GM19395 (cell line): Measurements from ENCODE around the gene GLB1L3.

Source experiments
- ATAC-seq: cut with Tn5 transposase; IDR thresholded peaks from one replicate; pipeline ENCODE4 v1.9.1; 2021; ENCODE audit warnings: mild to moderate bottlenecking, moderate library complexity; ENCODE audit not compliant: unreplicated experiment

The GLB1L3 gene

DNA sequence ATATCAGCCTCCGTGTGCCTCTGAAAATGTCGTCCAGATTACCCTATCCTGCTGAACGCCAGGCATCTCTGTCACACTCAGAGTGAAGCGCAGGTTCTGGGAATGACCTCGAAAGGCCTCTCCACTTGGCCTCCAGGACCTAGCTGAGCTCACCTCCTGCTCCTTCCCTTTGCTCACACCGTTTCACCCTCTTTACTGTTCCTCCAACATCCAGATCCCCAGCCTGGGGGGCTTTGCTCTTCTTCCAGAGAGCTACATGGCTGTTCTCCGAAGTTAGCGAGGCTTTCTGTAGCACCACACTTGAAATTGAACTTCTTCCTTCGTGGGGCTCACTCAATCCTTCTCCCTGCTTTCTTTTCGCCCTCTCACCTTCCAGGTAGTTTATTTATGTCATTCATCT lies 83.5 kb downstream of the GLB1L3 start:
- ATAC-seq, result no peak

DNA sequence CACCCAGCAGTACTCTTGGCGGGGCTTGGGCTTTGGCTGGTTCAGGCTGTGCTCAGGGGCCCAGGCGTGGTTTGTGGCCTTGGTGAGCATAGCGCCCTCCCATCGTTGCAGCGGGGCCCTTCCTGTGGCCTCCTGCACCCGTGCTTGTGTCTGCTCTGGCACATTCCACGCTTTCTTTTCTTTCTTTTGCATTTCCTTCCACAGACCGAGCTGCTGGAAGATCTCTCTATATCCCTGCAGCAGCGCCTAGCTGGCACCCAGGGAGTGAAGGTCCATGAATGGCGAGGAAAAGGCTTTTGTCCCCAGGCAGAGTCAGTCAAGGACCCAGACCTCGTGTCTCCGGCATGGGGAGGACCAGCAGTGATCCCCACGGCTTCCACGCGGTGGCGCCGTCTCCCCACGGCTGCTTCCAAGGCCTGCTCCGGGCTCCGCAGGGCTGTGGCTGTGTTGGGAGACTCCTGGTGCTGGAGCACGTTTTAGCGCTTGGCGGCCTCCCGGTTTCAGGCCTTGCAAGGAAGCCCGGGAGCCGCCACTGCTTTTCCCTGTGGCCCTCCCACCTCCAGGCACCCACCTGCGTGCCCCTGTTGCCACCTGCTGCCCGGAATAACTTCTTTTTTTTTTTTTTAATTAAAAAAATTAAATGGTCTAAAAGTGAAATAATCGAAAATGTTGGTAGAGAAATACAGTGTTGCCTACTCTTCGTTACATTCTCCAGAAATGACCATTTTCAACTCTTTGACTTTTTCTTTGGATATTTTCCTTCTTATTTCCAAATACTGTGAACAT lies 84.1 kb downstream of the GLB1L3 start:
- peak; percentile 84 for ATAC-seq

DNA sequence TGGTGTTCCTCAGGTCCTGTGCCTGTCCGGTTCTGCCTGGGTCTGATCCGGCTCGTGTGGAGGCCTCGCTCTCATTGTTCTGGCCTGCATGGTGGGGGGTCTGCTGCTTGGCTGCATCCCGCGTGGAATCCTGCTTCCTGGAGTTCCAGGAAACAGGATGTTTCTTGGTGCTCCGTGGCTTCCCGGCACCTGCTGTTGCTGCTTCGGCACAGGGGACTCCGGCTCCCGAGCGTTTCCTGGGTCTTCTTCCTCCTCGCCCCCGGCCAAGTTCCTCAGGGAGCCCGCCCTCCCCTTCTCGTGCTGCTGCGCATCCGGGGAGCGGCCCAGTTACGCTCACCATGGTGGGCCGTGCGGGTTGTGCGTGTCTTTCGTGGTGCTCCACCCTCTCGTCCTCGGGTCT lies 85.5 kb downstream of the GLB1L3 start:
- no peak for ATAC-seq

DNA sequence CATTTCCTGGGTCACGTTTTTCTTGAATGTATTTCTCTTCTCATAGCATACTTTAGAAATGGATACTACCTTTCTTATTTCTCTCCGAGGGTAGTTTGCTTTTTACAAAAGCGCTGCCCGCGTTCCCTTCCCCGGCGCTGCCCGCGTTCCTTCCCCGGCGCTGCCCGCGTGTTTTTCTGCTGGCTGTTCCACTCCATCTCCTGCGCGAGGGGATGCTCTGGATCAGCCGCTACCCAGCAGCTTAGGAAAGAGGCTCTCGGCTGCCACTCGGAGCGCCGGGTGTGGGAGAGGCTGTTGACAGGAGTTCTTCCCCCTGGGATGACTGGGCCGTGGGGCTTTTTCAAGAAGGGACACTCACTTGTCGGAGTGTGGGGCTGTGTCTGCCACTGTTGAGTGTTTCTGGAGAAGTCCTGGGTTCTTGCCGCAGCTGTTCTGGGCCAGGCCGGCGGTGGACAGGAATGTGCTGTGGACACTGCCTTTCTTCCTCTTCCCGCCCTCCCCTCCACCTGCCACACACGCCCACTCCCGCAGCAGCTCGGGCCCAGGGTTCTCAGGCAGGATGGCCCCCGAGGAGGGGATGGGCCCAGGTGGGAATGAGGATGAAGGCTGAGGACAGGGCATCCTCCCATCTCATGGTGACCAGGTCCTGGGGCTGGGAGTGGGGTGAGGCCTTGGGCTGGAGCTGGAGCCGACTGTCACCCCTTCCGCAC lies 86.2 kb downstream of the GLB1L3 start:
- ATAC-seq, result no peak

DNA sequence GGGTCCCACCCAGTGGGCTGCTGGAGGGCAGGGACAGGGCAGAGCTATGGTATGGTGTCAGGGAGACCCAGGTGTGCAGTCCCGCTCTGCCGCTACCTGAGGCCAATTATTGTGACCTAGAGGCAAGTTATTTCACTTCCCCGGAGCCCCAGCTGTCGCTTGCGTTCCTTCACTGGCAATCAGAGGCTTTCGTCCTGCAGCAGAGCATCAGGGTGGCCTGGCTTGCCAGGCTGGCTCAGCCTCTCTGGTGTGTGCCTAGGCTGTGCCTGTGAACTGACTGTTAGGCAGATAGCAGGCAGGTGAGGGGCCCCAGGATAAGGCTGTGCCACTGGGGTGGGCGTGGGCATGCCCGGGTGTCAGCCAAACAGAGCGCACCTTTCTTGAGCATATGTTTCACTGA lies 87.0 kb downstream of the GLB1L3 start:
- no peak for ATAC-seq

DNA sequence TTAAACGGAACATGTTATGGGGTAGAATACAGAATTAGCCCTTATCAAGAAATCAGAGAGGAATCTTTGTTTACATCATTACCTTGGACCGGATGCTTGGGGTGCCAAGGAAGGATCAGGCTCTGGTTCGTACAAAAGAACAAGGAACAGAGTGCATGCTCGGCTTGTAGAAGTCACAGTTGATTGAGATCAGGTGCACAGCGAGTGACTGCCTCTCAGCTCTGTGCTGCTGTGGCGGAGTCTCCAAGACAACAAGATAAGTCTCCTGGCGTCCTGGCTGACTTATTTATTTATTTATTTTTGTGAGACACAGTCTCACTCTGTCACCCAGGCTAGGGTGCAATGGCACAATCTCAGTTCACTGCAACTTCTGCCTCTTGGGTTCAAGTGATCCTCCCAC lies 87.4 kb downstream of the GLB1L3 start:
- no peak for ATAC-seq

DNA sequence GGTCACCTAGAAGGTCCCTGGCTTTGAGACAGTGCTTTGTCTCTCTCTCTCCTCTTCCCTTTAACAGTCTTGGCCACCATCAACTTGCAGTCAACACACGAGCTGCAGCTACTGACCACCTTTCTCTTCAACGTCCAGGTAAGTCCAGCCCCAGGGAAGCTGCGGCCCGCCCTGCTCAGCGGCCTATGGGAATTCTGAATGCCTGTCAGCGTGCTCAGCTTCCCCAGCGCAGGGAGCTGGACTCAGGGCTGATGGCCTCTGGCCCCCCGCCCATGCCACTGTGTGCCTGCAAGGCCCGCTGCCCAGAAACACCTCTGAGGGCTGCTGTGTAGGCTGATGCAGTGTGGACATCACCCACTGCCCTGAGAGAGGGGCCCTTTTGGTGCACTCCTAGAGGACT lies 88.1 kb downstream of the GLB1L3 start:
- ATAC-seq, result no peak

DNA sequence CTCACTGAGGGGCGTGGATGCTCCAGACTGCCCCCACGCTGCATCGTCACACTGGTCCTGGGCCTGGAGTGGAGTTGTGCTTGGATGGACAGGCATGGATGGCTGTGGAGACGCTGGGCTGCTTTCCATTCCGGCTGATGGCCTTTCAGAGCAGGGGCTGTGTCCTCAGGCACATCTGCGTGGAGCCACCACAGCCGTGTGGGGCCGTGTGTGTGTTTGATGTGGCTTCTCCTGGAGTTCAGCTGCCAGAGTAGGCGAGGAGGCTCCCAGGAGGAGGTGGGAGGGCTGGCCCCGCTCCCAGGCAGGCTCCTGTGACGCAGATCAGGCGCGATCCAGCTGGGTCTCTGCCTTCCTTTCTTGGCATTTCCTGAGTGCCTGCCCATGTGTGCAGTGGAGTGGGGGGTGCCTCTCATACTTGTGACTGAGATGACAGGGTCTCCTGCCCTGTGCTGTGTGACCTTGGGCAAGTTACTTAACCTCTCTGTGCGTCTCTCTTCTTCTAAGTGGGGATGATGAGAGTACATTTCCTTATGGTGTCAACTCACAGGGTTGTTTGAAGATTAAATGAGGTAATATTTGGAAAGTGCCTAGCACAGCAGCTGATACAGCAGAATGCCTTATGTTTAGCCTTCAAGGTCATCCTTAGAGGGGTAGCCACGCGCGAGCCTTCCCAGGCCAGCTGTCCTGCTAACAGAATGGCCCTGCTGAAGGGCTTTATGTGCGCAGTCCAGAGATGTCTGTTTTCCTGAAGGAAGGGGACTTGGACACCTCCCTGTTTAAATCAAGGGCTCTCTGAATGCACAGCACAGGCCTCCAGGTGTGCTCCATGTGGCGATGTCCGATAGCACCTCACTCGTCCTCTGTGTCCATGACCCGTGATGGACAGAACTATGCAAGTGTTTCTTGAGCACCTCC lies 89.1 kb downstream of the GLB1L3 start:
- ATAC-seq, result no peak

DNA sequence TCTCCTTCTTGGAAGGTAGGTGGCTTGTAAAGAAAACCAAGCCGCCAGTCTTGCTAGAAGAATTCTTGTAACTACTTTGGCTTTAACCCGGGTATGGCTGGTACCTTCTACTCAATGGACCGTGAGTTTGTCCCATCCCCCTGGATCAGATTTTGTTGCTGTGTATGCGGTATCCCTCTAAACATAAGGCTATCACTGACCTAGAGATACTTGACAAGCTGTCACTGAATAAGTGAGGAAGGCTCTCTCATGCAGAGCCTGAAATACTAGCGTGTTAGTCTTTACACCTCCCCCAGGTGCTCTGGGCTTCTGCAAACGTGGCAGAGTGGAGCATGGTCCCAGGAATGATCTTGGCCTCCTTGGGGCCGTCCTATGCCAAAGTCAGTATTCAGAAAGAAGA lies 90.1 kb downstream of the GLB1L3 start:
- no peak for ATAC-seq

DNA sequence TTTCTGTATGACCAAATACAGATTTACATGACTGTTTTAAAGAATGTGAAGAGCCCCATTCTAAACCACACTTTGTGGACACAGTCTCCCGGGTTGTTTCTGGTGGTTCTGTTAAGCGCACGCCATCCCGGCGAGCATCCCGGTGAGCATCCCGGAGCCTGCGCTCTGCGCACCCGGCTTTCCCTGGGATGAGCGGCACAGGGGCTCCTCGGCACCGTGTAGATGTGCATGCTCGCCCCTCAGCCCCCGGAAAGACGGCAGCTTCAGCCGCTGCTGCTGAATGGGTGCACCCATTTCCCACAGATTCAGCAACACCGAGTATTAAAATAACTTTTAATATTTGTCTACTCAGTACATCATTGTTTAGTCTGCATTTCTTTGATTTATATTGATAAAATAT lies 91.6 kb downstream of the GLB1L3 start:
- no peak for ATAC-seq
